ENCODE data around the gene PCDHGC4. TPM values are rescaled to one million over a fixed set of nuclear protein-coding genes. Genes with fewer than 3 reads are reported as not detected.

PCDHGC4 gene
- total RNA-seq, 1 donor from 2014 or later: 59.3 TPM

DNA sequence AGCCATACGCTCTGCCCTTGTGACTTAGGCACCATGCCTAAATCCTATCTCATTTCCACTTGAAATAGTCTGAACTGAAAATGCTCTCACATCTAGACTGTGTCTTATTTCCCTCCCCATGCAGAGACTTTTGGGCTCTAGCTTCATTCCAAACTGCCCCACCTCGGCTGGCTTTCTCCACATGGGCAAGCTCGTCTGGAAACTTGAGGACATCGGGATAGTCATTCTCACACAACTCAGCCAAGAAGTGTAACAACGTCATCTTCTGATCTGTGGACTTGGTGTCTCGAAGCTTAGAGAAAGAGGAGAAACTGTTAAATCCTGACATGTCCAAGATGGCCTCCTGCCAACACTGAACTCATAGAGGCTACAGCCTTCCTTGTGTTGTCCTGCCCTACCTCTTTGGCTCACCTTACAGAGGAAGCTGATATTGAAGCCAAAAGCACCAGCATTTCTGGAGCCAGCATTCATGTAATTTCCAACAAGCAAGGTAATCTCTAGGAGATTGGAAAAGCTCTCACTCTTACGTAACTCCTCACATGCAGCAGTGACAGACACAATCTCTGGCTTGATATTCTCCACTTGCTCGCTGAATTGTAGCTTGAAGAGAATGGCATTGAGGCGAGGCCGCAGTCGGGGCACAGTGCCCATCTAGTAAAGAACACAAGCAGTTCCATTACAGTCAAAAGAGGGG is 43.6 kb downstream of the PCDHGC4 start:
- Histone ChIP-seq H3K27ac (peak overlapping the region; percentile 87 to 88), H3K4me3 (no peak overlapping the region), H3K4me1 (peaks cover 0 to 31% of the 10 kb centered on the region in 2 donors), H3K36me3 (peaks cover 16 to 26% of the 10 kb centered on the region in 2 donors), H3K9me3 (no peaks in the 10 kb centered on the region), H3K27me3 (no peaks in the 10 kb centered on the region)
- TF ChIP-seq, protein P1, sequence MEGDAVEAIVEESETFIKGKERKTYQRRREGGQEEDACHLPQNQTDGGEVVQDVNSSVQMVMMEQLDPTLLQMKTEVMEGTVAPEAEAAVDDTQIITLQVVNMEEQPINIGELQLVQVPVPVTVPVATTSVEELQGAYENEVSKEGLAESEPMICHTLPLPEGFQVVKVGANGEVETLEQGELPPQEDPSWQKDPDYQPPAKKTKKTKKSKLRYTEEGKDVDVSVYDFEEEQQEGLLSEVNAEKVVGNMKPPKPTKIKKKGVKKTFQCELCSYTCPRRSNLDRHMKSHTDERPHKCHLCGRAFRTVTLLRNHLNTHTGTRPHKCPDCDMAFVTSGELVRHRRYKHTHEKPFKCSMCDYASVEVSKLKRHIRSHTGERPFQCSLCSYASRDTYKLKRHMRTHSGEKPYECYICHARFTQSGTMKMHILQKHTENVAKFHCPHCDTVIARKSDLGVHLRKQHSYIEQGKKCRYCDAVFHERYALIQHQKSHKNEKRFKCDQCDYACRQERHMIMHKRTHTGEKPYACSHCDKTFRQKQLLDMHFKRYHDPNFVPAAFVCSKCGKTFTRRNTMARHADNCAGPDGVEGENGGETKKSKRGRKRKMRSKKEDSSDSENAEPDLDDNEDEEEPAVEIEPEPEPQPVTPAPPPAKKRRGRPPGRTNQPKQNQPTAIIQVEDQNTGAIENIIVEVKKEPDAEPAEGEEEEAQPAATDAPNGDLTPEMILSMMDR (IDR thresholded peaks at IDR 0.05): no peak
- peak in 1 of 2 donors; percentile 81 for DNase-seq (ENCODE audit: low spot score in 2 of 2)
- intact Hi-C loops (cut with DNase I): loop anchor here (5.0 to 10.0 kb wide), 2 partner anchors 106 to 124 kb away; partner anchors contain the start of genes PCDHGA11, PCDHGA9 and PCDHGB6

- Histone ChIP-seq H3K27me3 (no peaks in the 10 kb centered on the region), H3K4me1 (peaks cover 0 to 30% of the 10 kb centered on the region in 2 donors), H3K9me3 (no peaks in the 10 kb centered on the region), H3K4me3 (no peak overlapping the region), H3K36me3 (peaks cover 17 to 28% of the 10 kb centered on the region in 2 donors), H3K27ac (peak overlapping the region; percentile 87 to 88)
- DNase-seq (ENCODE audit: low spot score in 2 of 2): peak in 1 of 2 donors; percentile 66
- TF ChIP-seq, protein P1 (IDR thresholded peaks at IDR 0.05): no peak
- intact Hi-C loops (cut with DNase I): loop anchor here (1.0 to 10.0 kb wide), 3 partner anchors 29 to 124 kb away; partner anchors contain the start of genes PCDHGA11, PCDHGA9 and PCDHGB6
Observed at GRCh38 chr5:141529002-141529401, 44.2 kb downstream of the PCDHGC4 start.

DNA sequence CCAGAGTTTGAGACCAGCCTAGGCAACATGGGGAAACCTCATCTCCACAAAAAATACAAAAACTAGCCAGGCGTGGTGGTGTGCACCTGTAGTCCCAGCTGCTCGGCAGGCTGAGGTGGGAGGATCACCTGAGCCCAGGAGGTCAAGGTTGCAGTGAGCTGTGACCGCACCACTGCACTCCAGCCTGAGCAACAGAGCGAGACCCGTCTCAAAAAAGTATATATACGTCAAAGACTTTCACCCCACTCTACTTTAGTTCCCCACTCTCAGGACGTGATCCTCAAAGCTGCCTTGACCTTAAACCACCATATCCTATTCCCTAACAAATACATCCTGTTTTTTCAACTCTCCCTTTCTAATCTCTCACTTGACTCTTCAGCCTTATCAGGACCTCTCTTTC is 45.0 kb downstream of the PCDHGC4 start:
- Histone ChIP-seq H3K27ac (peak overlapping the region; percentile 87 to 88), H3K36me3 (peaks cover 17 to 29% of the 10 kb centered on the region in 2 donors), H3K4me1 (peaks cover 0 to 24% of the 10 kb centered on the region in 2 donors), H3K27me3 (no peaks in the 10 kb centered on the region), H3K9me3 (no peaks in the 10 kb centered on the region), H3K4me3 (no peak overlapping the region)
- DNase-seq (ENCODE audit: low spot score in 2 of 2): peak in 1 of 2 donors; percentile 54
- TF ChIP-seq, protein P1 (IDR thresholded peaks at IDR 0.05): no peak
- intact Hi-C loops (cut with DNase I): loop anchor here (1.0 to 10.0 kb wide), 3 partner anchors 28 to 125 kb away; partner anchors contain the start of genes PCDHGA11, PCDHGA9 and PCDHGB6

- Histone ChIP-seq H3K4me1 (peaks cover 0 to 20% of the 10 kb centered on the region in 2 donors), H3K27ac (no peak overlapping the region), H3K27me3 (no peaks in the 10 kb centered on the region), H3K4me3 (no peak overlapping the region), H3K36me3 (peaks cover 6 to 22% of the 10 kb centered on the region in 2 donors), H3K9me3 (no peaks in the 10 kb centered on the region)
- TF ChIP-seq, protein P1 (IDR thresholded peaks at IDR 0.05): no peak
- intact Hi-C loops (cut with DNase I): no loop called here
- no peak for DNase-seq (ENCODE audit: low spot score in 2 of 2)
Observed at GRCh38 chr5:141532726-141533125, 47.9 kb downstream of the PCDHGC4 start.

DNA sequence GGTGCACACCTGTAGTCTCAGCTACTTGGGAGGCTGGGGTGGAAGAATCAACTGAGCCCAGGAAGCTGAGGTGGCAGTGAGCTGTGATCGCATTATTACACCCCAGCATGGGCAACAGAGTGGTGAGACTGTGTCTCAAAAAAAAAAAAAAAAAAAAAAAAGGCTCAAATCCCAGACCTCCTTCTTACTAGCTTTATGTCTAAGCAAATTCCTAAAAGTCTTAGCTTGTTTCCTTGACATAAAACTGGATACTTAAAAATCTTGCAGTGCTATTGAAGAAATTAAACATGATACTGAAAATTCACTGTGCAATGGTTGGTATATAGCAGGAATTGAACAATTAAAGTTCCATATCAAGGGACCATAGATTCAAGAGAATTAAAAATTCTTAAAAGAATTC is 49.1 kb downstream of the PCDHGC4 start:
- Histone ChIP-seq H3K4me3 (no peak overlapping the region), H3K36me3 (peaks cover 6 to 19% of the 10 kb centered on the region in 2 donors), H3K27me3 (no peaks in the 10 kb centered on the region), H3K9me3 (no peaks in the 10 kb centered on the region), H3K4me1 (peaks cover 0 to 10% of the 10 kb centered on the region in 2 donors), H3K27ac (no peak overlapping the region)
- no peak for DNase-seq (ENCODE audit: low spot score in 2 of 2)
- TF ChIP-seq, protein P1 (IDR thresholded peaks at IDR 0.05): no peak
- intact Hi-C loops (cut with DNase I): no loop called here

Data from ascending aorta (tissue), 2 donors.